Ureter (tissue), 1 donor: ENCODE measurements around the gene KCNIP3. TPM values are rescaled to one million over a fixed set of nuclear protein-coding genes. Genes with fewer than 3 reads are reported as not detected.

Experiments used
- DNase-seq: peaks from one replicate; pipeline ENCODE4 v3.0.0-alpha.2; 2020; ENCODE audit warnings: low spot score
- total RNA-seq: library from RNA; stranded (reverse); gene quantifications from one replicate; pipeline ENCODE4 v1.2.4, GENCODE V29; 2023
- donor health status: DM: yes; HTN: yes; CAD: no.

Gene KCNIP3
- total RNA-seq, 1 donor from 2014 or later = 6.2 TPM

- no peak for DNase-seq
Measured at GRCh38 chr2:95294579-95295250, 2.4 kb upstream of the KCNIP3 start.

- no peak for DNase-seq
Measured at GRCh38 chr2:95295376-95295775, 1.8 kb upstream of the KCNIP3 start.

GRCh38 chr2:95296011-95296410 lies 1.1 kb upstream of the KCNIP3 start:
- no peak for DNase-seq

GRCh38 chr2:95297639-95298395 lies 670 bp downstream of the KCNIP3 start:
- DNase-seq = no peak

- DNase-seq = no peak
Measured at GRCh38 chr2:95298486-95299111, 1.5 kb downstream of the KCNIP3 start.

- no peak for DNase-seq
Measured at GRCh38 chr2:95299961-95300360, 2.8 kb downstream of the KCNIP3 start.

GRCh38 chr2:95300450-95300849 lies 3.3 kb downstream of the KCNIP3 start:
- peak; percentile 74 for DNase-seq

GRCh38 chr2:95301186-95301585 lies 4.0 kb downstream of the KCNIP3 start:
- no peak for DNase-seq

GRCh38 chr2:95301876-95302641 lies 4.9 kb downstream of the KCNIP3 start:
- no peak for DNase-seq

- DNase-seq = no peak
Measured at GRCh38 chr2:95303191-95303919, 6.2 kb downstream of the KCNIP3 start.

GRCh38 chr2:95305380-95306061 lies 8.4 kb downstream of the KCNIP3 start:
- no peak for DNase-seq

- no peak for DNase-seq
Measured at GRCh38 chr2:95306336-95306895, 9.3 kb downstream of the KCNIP3 start.

- no peak for DNase-seq
Measured at GRCh38 chr2:95307036-95307435, 9.9 kb downstream of the KCNIP3 start.

- no peak for DNase-seq
Measured at GRCh38 chr2:95307878-95308277, 10.7 kb downstream of the KCNIP3 start.

GRCh38 chr2:95308426-95308990 lies 11.4 kb downstream of the KCNIP3 start:
- DNase-seq = no peak

- no peak for DNase-seq
Measured at GRCh38 chr2:95309599-95309998, 12.5 kb downstream of the KCNIP3 start.

GRCh38 chr2:95310216-95310615 lies 13.1 kb downstream of the KCNIP3 start:
- DNase-seq = no peak

- no peak for DNase-seq
Measured at GRCh38 chr2:95310651-95311050, 13.5 kb downstream of the KCNIP3 start.

GRCh38 chr2:95311815-95312542 lies 14.8 kb downstream of the KCNIP3 start:
- no peak for DNase-seq
